Astrocyte (in vitro differentiated cells and primary cell): ENCODE measurements around the gene BUB1.

ENCODE experiments used
- EZH2 ChIP-seq: IDR thresholded peaks from 2 replicates; pipeline ENCODE4 v1.6.1; 2012; ENCODE audit warnings: mild to moderate bottlenecking, low read length, inconsistent platforms; ENCODE audit not compliant: insufficient read depth
- TF ChIP-seq, protein P1 (sequence below): IDR thresholded peaks from 2 replicates; pipeline ENCODE4 v1.5.1; 2011; ENCODE audit warnings: low read depth, mild to moderate bottlenecking, inconsistent platforms, low read length, moderate library complexity; ENCODE audit not compliant: insufficient read depth

GRCh38 chr2:110724820-110725219 is 47.0 kb upstream of the BUB1 start:
- TF ChIP-seq, protein P1, sequence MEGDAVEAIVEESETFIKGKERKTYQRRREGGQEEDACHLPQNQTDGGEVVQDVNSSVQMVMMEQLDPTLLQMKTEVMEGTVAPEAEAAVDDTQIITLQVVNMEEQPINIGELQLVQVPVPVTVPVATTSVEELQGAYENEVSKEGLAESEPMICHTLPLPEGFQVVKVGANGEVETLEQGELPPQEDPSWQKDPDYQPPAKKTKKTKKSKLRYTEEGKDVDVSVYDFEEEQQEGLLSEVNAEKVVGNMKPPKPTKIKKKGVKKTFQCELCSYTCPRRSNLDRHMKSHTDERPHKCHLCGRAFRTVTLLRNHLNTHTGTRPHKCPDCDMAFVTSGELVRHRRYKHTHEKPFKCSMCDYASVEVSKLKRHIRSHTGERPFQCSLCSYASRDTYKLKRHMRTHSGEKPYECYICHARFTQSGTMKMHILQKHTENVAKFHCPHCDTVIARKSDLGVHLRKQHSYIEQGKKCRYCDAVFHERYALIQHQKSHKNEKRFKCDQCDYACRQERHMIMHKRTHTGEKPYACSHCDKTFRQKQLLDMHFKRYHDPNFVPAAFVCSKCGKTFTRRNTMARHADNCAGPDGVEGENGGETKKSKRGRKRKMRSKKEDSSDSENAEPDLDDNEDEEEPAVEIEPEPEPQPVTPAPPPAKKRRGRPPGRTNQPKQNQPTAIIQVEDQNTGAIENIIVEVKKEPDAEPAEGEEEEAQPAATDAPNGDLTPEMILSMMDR = no peak
- no peak for TF ChIP-seq EZH2
